ENCODE data around the gene SYT11.

The SYT11 gene

DNA sequence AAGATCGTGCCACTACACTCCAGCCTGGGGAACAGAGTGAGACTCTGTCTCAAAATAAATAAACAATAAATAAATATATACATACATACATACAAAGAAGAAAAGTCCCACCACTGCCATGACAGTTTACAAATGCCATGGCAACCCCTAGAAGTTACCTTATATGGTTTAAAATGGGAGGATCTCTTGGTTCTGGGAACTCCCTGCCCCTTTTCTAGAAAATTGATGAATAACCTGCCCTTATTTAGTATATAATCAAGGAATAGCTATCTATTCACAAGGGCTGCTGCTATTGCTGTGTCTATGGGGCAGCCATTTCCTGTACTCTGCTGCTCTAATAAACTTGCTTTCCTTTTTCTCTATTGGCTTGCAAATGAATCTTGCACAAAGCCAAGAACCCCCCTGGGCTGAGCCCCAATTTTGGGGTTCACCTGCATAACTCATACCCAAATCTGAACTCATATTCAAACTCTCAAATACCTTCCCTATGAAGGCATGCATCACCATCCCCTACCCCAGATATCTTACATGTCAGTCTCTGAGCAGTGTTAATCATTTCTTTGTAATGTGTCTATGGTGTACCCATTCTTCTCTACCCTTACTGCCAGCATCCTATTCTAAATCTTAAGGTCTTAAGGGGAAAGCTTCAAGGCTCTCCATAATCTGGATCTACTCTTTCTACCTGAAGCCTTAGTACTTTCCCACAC lies 11.4 kb upstream of the SYT11 start:
- Histone ChIP-seq H3K79me1 (ENCODE audit: low read depth, low read length) (peaks cover 2% of the 10 kb centered on the region), H3K27ac (replicated peaks; ENCODE audit: low read length) (no peak overlapping the region), H2BK15ac (ENCODE audit: low read length) (no peak overlapping the region), H3K4me3 (ENCODE audit: low read length in 2 of 2) (no peak overlapping the region), H2BK12ac (ENCODE audit: low read length) (no peak overlapping the region), H3K23ac (ENCODE audit: low read depth, low read length, poor library complexity) (no peak overlapping the region), H2AK5ac (ENCODE audit: low read depth, low read length) (no peak overlapping the region), H4K91ac (ENCODE audit: low read depth, low read length, poor library complexity) (no peak overlapping the region), H3K36me3 (replicated peaks in 1 of 2; ENCODE audit: control insufficient read depth in 2 of 2, insufficient read depth in 2 of 2, low read length in 2 of 2) (peaks cover 13 to 86% of the 10 kb centered on the region in 2 donors), H2BK120ac (ENCODE audit: low read depth, low read length) (no peak overlapping the region), H3K9me3 (replicated peaks in 1 of 2; ENCODE audit: control insufficient read depth in 2 of 2, insufficient read depth in 1 of 2, low read depth in 1 of 2, low read length in 2 of 2) (peaks cover 0 to 17% of the 10 kb centered on the region in 2 donors), H3K4me1 (ENCODE audit: control insufficient read depth in 2 of 2, insufficient read depth in 1 of 2, low read depth in 1 of 2, low read length in 2 of 2) (no peaks in the 10 kb centered on the region), H3K4ac (ENCODE audit: low read length) (no peak overlapping the region), H3K9ac (ENCODE audit: low read depth, low read length, poor library complexity) (no peak overlapping the region), H2AFZ (ENCODE audit: low read length) (no peak overlapping the region), H3K4me2 (ENCODE audit: insufficient read depth, low read length, poor library complexity, severe bottlenecking) (no peak overlapping the region), H4K8ac (ENCODE audit: low read depth, low read length) (no peak overlapping the region), H3K27me3 (ENCODE audit: control insufficient read depth in 3 of 3, insufficient read depth in 3 of 3, low read depth in 1 of 3, low read length in 3 of 3) (no peaks in the 10 kb centered on the region), H3K18ac (ENCODE audit: low read length) (no peak overlapping the region), H2BK5ac (ENCODE audit: low read length) (no peak overlapping the region), H3K14ac (ENCODE audit: low read length) (no peak overlapping the region)
- no peak for DNase-seq (ENCODE audit: low spot score)
- no CpG with 5 or more reads among the region's 1 CpG for WGBS, 2 donors (ENCODE audit: extremely low coverage in 2 of 2, insufficient read length in 2 of 2, insufficient replicate concordance in 1 of 2)

DNA sequence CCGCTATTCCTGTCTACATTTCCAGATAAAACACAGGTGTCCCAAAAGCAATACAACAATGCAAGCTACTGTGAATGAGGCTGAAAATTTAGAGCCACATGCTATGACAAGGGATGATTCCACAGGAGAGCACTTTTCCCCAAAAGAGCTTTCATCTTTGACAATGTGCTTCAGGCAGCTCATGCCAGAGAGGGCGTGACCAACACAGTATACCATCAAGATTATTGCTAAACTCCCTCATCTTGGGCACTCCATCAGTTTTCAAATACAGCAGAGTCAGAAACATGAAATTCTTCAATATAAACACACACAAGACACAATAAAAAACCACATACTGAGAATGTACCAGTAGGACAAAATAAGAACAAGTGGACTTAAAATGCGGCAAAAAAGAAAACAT lies 9.0 kb upstream of the SYT11 start:
- Histone ChIP-seq H3K14ac (ENCODE audit: low read length) (no peak overlapping the region), H2BK12ac (ENCODE audit: low read length) (no peak overlapping the region), H3K4me2 (ENCODE audit: insufficient read depth, low read length, poor library complexity, severe bottlenecking) (no peak overlapping the region), H2BK15ac (ENCODE audit: low read length) (no peak overlapping the region), H3K36me3 (replicated peaks in 1 of 2; ENCODE audit: control insufficient read depth in 2 of 2, insufficient read depth in 2 of 2, low read length in 2 of 2) (peaks cover 16 to 86% of the 10 kb centered on the region in 2 donors), H2BK120ac (ENCODE audit: low read depth, low read length) (no peak overlapping the region), H3K27ac (replicated peaks; ENCODE audit: low read length) (no peak overlapping the region), H2BK5ac (ENCODE audit: low read length) (no peak overlapping the region), H2AFZ (ENCODE audit: low read length) (no peak overlapping the region), H3K4me3 (ENCODE audit: low read length in 2 of 2) (no peak overlapping the region), H4K91ac (ENCODE audit: low read depth, low read length, poor library complexity) (no peak overlapping the region), H2AK5ac (ENCODE audit: low read depth, low read length) (no peak overlapping the region), H3K4ac (ENCODE audit: low read length) (no peak overlapping the region), H4K8ac (ENCODE audit: low read depth, low read length) (no peak overlapping the region), H3K23ac (ENCODE audit: low read depth, low read length, poor library complexity) (no peak overlapping the region), H3K27me3 (ENCODE audit: control insufficient read depth in 3 of 3, insufficient read depth in 3 of 3, low read depth in 1 of 3, low read length in 3 of 3) (no peaks in the 10 kb centered on the region), H3K9ac (ENCODE audit: low read depth, low read length, poor library complexity) (no peak overlapping the region), H3K18ac (ENCODE audit: low read length) (no peak overlapping the region), H3K9me3 (replicated peaks in 1 of 2; ENCODE audit: control insufficient read depth in 2 of 2, insufficient read depth in 1 of 2, low read depth in 1 of 2, low read length in 2 of 2) (peaks cover 0 to 17% of the 10 kb centered on the region in 2 donors), H3K4me1 (ENCODE audit: control insufficient read depth in 2 of 2, insufficient read depth in 1 of 2, low read depth in 1 of 2, low read length in 2 of 2) (no peaks in the 10 kb centered on the region), H3K79me1 (ENCODE audit: low read depth, low read length) (no peaks in the 10 kb centered on the region)
- no CpG with 5 or more reads among the region's 3 CpGs for WGBS, 2 donors (ENCODE audit: extremely low coverage in 2 of 2, insufficient read length in 2 of 2, insufficient replicate concordance in 1 of 2)
- DNase-seq (ENCODE audit: low spot score): no peak

DNA sequence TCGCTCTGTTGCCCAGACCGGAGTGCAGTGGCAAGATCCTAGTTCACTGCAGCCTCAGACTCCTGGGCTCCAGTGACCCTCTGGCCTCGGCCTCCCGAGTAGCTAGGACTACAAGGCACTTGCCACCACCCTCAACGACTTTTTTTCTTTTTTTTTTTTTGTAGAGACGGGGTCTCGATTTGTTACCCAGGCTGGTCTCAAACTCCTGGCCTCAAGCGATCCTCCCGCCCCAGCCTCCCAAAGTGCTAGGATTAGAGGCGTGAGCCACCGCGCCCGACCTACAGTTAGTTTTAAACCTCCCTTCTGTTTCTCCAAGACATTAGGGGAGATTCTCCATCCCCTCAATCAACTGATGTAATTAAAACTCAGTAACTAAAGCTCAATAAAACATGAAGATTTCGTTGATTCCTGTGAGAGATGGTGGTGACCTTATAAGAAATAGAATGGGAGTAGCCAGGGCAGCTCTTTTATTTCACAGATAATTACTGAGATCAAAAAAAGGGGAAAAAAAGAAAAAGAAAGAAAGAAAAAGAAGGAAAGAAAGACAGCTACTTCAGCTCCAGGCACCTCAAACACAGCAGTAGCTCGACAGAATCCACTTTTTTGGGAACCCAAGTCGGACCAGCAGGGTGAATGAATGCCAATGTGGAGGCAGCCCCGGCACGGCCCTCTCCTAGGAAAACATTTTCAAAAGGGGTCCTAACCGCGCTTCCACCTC lies 3.0 kb upstream of the SYT11 start:
- Histone ChIP-seq H3K4me3 (ENCODE audit: low read length in 2 of 2) (peak overlapping the region; percentile 83 to 91), H3K14ac (ENCODE audit: low read length) (peak overlapping the region; percentile 98), H3K4me1 (ENCODE audit: control insufficient read depth in 2 of 2, insufficient read depth in 1 of 2, low read depth in 1 of 2, low read length in 2 of 2) (peaks cover 6 to 10% of the 10 kb centered on the region in 2 donors), H3K4ac (ENCODE audit: low read length) (no peak overlapping the region), H3K36me3 (replicated peaks in 1 of 2; ENCODE audit: control insufficient read depth in 2 of 2, insufficient read depth in 2 of 2, low read length in 2 of 2) (peaks cover 14 to 40% of the 10 kb centered on the region in 2 donors), H3K4me2 (ENCODE audit: insufficient read depth, low read length, poor library complexity, severe bottlenecking) (peak overlapping the region; percentile 61), H3K9ac (ENCODE audit: low read depth, low read length, poor library complexity) (peak overlapping the region; percentile 95), H3K18ac (ENCODE audit: low read length) (peak overlapping the region; percentile 89), H2BK12ac (ENCODE audit: low read length) (no peak overlapping the region), H2AFZ (ENCODE audit: low read length) (peak overlapping the region; percentile 80), H4K8ac (ENCODE audit: low read depth, low read length) (no peak overlapping the region), H3K79me1 (ENCODE audit: low read depth, low read length) (peaks cover 6% of the 10 kb centered on the region), H2BK120ac (ENCODE audit: low read depth, low read length) (no peak overlapping the region), H2AK5ac (ENCODE audit: low read depth, low read length) (no peak overlapping the region), H4K91ac (ENCODE audit: low read depth, low read length, poor library complexity) (no peak overlapping the region), H3K9me3 (replicated peaks in 1 of 2; ENCODE audit: control insufficient read depth in 2 of 2, insufficient read depth in 1 of 2, low read depth in 1 of 2, low read length in 2 of 2) (no peaks in the 10 kb centered on the region), H3K27ac (replicated peaks; ENCODE audit: low read length) (no peak overlapping the region), H2BK15ac (ENCODE audit: low read length) (peak overlapping the region; percentile 67), H3K23ac (ENCODE audit: low read depth, low read length, poor library complexity) (peak overlapping the region; percentile 95), H2BK5ac (ENCODE audit: low read length) (no peak overlapping the region), H3K27me3 (ENCODE audit: control insufficient read depth in 3 of 3, insufficient read depth in 3 of 3, low read depth in 1 of 3, low read length in 3 of 3) (no peaks in the 10 kb centered on the region)
- WGBS, 2 donors (ENCODE audit: extremely low coverage in 2 of 2, insufficient read length in 2 of 2, insufficient replicate concordance in 1 of 2): no CpG with 5 or more reads among the region's 20 CpGs
- DNase-seq (ENCODE audit: low spot score): no peak
